Fibroblast of upper back skin (primary cell): ENCODE data around the gene RHD.
"Not testable (repeated sequence)": the region's sequence is repeated elsewhere in the genome, so short reads cannot be mapped to it uniquely, and the experiment has no call there.

ENCODE experiments used
- DNase-seq: peaks from one replicate; pipeline ENCODE4 v3.0.0-alpha.2; 2013

The RHD gene

GRCh38 chr1:25309486-25309885, 37.2 kb downstream of the RHD start:
- DNase-seq: peak; percentile 68

- DNase-seq: not testable (repeated sequence)
These were observed 40.6 kb downstream of the RHD start for GRCh38 chr1:25312806-25313470.

DNA sequence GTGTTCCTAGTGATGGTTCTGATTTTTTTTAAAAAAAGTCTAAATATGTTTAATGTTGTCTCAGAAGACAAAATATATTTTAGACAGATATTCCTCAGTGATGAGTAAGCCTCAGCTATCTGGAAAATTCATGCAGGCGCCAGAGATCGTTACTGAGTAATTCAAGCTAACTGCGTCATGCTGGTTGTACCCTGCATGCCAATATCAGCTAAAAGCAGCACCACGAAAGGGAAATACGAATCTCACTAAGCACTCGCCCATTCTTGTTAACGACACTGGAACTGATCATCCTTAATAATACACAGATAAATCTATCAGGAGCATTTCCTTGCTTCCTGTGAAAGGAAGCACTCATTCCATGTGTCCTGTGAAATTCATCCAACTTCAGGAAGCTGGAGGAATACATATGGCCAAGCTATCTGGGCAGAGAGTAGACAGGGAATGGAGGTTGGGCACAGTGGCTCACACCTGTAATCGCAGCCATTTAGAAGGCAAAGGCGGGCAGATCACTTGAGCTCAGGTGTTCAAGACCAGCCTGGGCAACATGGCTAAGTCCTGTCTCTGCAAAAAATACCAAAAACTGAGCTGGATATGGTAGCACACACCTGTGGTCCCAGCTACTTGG, 48.1 kb downstream of the RHD start:
- DNase-seq: peak; percentile 94

- not testable (repeated sequence) for DNase-seq
These were observed 49.8 kb downstream of the RHD start for GRCh38 chr1:25322127-25322526.

DNA sequence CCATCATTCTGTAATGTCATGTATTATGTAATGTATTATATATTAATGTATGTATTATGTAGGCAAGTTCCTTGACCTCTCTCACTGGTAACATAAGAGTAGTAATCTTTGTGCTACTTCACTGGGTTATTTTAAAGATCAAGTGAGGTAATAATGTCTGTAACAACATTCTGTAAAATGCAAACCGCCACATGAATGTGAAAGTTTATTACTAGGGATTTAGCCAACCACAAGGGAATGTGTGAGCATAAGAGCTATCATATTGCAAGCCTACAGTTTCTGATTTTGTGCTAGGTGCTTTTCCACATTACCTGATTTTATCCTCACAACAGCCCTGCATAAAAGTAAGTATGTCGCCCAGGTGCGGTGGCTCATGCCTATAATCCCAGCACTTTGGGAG, 52.1 kb downstream of the RHD start:
- not testable (repeated sequence) for DNase-seq

GRCh38 chr1:25327864-25328790, 55.8 kb downstream of the RHD start:
- DNase-seq: not testable (repeated sequence)

DNA sequence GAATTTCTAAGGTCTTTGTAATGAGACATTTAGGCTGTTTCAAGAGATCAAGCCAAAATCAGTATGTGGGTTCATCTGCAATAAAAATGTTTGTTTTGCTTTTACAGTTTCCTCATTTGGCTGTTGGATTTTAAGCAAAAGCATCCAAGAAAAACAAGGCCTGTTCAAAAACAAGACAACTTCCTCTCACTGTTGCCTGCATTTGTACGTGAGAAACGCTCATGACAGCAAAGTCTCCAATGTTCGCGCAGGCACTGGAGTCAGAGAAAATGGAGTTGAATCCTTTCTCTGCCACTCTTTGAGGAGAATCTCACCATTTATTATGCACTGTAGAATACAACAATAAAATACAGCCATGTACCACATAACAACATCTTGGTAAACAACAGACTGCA, 56.5 kb downstream of the RHD start:
- DNase-seq: not testable (repeated sequence)

DNA sequence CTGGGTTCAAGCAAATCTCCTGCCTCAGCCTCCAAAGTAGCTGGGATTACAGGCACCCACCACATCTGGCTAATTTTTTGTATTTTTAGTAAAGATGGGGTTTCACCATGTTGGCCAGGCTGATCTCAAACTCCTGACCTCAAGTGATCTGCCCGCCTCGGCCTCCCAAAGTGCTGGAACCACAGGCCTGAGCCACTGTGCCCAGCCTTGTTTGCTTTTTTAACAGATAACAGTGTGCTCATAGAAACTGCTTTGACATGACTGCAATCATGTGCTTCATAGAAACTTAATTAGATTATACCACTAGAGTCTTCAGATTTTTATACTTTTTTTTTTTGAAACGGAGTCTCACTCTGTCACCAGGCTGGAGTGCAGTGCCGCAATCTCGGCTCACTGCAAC, 57.0 kb downstream of the RHD start:
- not testable (repeated sequence) for DNase-seq

DNA sequence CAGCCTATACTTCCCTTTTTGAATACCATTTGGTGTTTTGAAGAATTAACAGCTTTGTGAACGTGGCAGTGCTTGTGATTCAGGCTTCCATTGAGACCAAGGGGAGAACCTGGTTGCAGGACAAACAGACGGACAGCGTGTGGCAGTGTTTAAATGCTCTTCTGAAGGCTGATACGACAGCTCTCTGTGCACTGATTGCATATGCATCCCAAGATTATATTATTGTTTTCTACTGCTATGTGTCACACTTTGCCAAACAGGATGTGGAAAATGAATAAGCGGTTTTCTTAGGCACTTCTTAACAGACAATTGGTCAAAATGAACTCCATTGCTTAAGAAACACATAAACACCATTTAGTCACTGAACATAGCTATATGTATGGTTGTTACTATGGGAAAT, 57.6 kb downstream of the RHD start:
- DNase-seq: peak; percentile 59

DNA sequence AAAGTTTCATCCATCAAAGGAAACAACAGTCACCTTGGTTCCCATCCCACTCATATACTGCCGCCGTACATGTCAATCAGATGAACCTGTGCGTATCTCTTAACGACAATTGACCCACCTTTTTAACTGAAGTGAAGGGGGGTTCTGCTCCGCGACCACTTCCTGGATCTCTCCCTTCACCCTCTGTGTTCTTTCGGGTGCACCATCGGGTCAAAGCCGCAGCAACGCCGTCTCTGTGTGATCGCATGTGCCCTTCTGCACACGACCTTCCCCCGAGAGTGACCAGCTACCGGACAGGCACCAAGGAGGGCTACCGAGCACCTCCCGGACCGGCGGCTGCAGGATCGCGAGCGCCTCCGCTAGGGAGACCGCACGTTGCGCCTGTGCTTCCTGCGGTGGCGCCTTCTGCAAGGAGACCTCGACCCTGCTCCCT, 64.6 kb downstream of the RHD start:
- DNase-seq: not testable (repeated sequence)

- DNase-seq: not testable (repeated sequence)
These were observed 65.3 kb downstream of the RHD start for GRCh38 chr1:25337483-25338187.

GRCh38 chr1:25338188-25338981, 66.1 kb downstream of the RHD start, which contains the start of gene TMEM50A:
TSS of gene TMEM50A (plus strand) at chr1:25338334. CDS start at chr1:25340487, 2,153 bp downstream.
- DNase-seq: peak; percentile 83

- no peak for DNase-seq
These were observed 66.7 kb downstream of the RHD start for GRCh38 chr1:25338986-25339385.

DNA sequence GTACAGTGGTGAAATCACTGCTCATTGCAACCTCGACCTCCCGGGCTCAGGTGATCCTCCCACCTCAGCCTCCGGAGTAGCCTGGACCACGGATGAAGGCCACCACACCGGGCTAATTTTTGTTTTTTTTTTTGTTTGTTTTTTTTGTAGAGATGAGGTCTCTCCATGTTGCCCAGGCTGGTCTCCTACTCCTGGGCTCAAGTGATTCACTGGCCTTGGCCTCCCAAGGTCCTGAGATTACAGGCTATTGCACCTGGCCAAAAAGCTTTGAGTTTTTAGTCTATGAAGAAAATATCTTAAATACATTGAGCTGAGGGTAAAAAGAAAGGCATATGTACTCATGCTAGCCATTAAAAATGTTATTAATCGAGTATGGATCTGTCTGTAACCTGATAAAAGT, 69.4 kb downstream of the RHD start:
- no peak for DNase-seq

DNA sequence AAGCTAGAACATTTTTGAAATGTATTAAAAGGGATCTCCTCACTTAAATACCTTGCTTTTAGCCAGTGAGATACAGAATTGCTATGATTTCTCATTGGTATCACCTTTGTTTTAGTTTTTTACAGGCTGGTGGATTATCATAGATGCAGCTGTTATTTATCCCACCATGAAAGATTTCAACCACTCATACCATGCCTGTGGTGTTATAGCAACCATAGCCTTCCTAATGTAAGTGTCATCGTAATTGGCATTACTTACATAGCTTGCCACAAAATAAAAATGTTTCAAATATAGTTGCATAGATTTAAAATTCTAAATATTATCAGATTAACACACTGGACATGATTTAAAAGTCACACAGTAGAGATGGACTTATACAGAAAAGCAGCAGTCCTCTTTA, 70.5 kb downstream of the RHD start:
- no peak for DNase-seq

GRCh38 chr1:25343872-25344271, 71.6 kb downstream of the RHD start:
- DNase-seq: peak; percentile 91

GRCh38 chr1:25347556-25347955, 75.2 kb downstream of the RHD start:
- DNase-seq: no peak

DNA sequence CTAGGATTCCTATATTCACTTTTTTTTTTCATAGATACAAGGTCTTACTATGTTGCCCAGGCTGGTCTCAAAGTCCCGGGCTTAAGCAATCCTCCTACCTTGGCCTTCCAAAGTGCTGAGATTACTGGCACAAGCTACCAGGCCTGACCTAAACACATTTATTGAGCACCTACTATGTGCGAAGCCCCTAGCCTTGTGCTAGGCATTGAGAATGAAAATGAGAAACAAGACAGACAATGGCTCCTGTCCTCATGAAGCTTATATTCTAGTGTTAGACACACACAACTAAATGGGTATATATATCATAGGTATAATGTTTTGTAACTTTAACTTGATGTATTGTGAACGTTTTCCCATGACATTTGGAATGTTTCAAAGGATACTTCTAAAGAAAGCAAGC, 77.3 kb downstream of the RHD start:
- no peak for DNase-seq

GRCh38 chr1:25355841-25356395, 83.6 kb downstream of the RHD start:
- DNase-seq: no peak

DNA sequence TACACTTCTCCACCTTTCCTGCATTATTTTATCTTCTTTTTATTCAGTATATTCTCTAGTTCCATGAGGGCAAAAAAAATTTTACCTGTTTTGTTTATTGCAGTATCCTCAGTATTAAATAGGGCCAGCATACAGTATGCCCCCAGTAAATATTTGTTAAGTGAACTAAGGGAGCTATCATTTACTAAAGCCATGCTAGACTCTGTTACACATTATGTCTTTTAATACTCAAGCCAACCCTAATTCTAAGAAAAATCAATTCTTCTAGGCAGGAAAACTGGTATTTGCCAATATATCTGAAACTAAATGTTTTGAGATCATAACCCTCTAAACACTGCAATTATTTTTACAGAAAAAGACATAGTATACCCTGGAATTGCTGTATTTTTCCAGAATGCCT, 84.1 kb downstream of the RHD start:
- DNase-seq: no peak

DNA sequence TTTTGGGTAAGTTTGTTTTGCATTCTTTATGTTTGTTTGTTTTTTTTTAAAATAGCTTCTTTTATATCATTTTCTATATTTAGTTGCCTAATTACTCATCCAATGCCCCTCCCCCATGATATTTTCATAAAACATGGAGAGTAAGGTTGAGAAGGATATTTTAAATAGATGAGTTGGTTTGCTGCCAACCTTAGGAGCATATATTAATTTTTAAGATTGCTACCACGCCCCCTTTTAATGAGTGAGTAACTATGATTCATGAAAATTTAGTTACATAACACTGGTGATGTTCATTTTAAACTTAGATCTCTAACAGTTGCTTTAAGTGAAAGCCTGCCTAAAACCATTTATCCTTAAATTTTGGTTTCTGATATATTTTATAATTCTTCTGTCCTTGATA, 84.5 kb downstream of the RHD start:
- peak; percentile 30 for DNase-seq
